Body of pancreas (tissue), 4 donors: ENCODE data around the gene NKAIN2. TPM values are rescaled to one million over a fixed set of nuclear protein-coding genes. Genes with fewer than 3 reads are reported as not detected.

ENCODE experiments used
- ATAC-seq: fragments of 150-250 bp; one replicate; pipeline ENCODE4 v1.9.1; 2016
- DNase-seq, 4 donors: peaks; one replicate each; pipeline ENCODE4 v3.0.0-alpha.2; 2019
- H3K27ac ChIP-seq, 4 donors: fragments of 200-600 bp; sonication (generic); 1 replicate in 3 of 4; 2 replicates in 1 of 4; pipeline versions ENCODE4 v1.5.1 to v1.6.1; 2016 to 2019; ENCODE audit warnings: mild to moderate bottlenecking in 1 of 4, mixed read lengths in 1 of 4, moderate library complexity in 1 of 4
- H3K27me3 ChIP-seq, 2 donors: fragments of 200-600 bp; sonication (generic); one replicate each; pipeline ENCODE4 v1.6.0; 2016; ENCODE audit warnings: mild to moderate bottlenecking in 1 of 2
- H3K36me3 ChIP-seq, 2 donors: fragments of 200-600 bp; sonication (generic); replicated peaks in 1 of 2; 2 replicates each; pipeline ENCODE4 v1.5.1; 2016; ENCODE audit warnings: low read depth in 2 of 2; ENCODE audit not compliant: insufficient read depth in 1 of 2
- H3K4me1 ChIP-seq: fragments of 200-600 bp; sonication (generic); one replicate; pipeline ENCODE4 v1.6.0; 2016
- H3K4me3 ChIP-seq, 2 donors: fragments of 200-600 bp; sonication (generic); 1 replicate in 1 of 2; 2 replicates in 1 of 2; pipeline ENCODE4 v1.5.1; 2016 to 2019
- H3K9me3 ChIP-seq, 3 donors: fragments of 200-600 bp; sonication (generic); 1 replicate in 2 of 3; 2 replicates in 1 of 3; pipeline ENCODE4 v1.5.1; 2016
- CTCF ChIP-seq, 7 experiments: fragments of 450-650 bp in 4 of 7; fragments of 200-600 bp in 3 of 7; sonication (generic) in 3 of 7; IDR thresholded peaks; one replicate each; pipeline ENCODE4 v1.5.1; 2016 to 2019; ENCODE audit warnings: antibody characterized with exemption in 7 of 7
- POLR2A ChIP-seq, 3 donors: fragments of 450-650 bp; IDR thresholded peaks; one replicate each; pipeline ENCODE4 v1.6.1; 2016; ENCODE audit warnings: antibody characterized with exemption in 3 of 3, mild to moderate bottlenecking in 2 of 3
- WGBS, 2 donors: methylation state at CpG; one replicate each; pipeline ENCODE4 v1.1.5; 2017; 5-methylcytosine and 5-hydroxymethylcytosine counted together
- intact Hi-C: fragments of 100-400 bp; cut with DNase I; formaldehyde crosslinking; loops from one replicate; pipeline ENCODE4 v1.15.1; 2023
- total RNA-seq, 2 donors: library from RNA; depleted of rRNA; stranded (reverse); fragments of >200 nt; gene quantifications; one replicate each; pipeline ENCODE4 v1.1.0, GENCODE V29; 2016

Gene NKAIN2
- total RNA-seq, 2 donors from 2014 or later, result not detected

GRCh38 chr6:124002377-124003081 lies 198.9 kb downstream of the NKAIN2 start:
- no peaks in the 10 kb centered on the region for H3K9me3 ChIP-seq
- H3K27me3 ChIP-seq, result no peaks in the 10 kb centered on the region
- DNase-seq (no peak), ATAC-seq (no peak)
- no peak overlapping the region for H3K27ac ChIP-seq
- H3K4me1 ChIP-seq, result no peaks in the 10 kb centered on the region
- intact Hi-C loops, result no loop called here
- no peaks in the 10 kb centered on the region for H3K36me3 ChIP-seq
- TF ChIP-seq POLR2A (IDR thresholded peaks at IDR 0.05) (no peak), CTCF (IDR thresholded peaks at IDR 0.05) (no peak)
- WGBS, 2 donors, result 71 to 75% methylated on average over 4 of the region's 4 CpGs
- H3K4me3 ChIP-seq, result no peak overlapping the region

- no peaks in the 10 kb centered on the region for H3K36me3 ChIP-seq
Measured at GRCh38 chr6:124007266-124007665, 203.6 kb downstream of the NKAIN2 start.

GRCh38 chr6:124008000-124008987 lies 204.6 kb downstream of the NKAIN2 start:
- H3K27ac ChIP-seq, result no peak overlapping the region
- ATAC-seq, result no peak
- H3K9me3 ChIP-seq, result no peaks in the 10 kb centered on the region
- no peaks in the 10 kb centered on the region for H3K36me3 ChIP-seq
- 27% methylated on average over 10 of the region's 10 CpGs for WGBS, 2 donors
- H3K27me3 ChIP-seq, result no peaks in the 10 kb centered on the region
- no peak overlapping the region for H3K4me3 ChIP-seq
- intact Hi-C loops, result no loop called here
- no peak for TF ChIP-seq POLR2A (IDR thresholded peaks at IDR 0.05)
- TF ChIP-seq CTCF (IDR thresholded peaks at IDR 0.05), result no peak
- H3K4me1 ChIP-seq, result no peaks in the 10 kb centered on the region
- DNase-seq, result no peak

More at GRCh38 chr6:124007266-124007665, 203.6 kb downstream of the NKAIN2 start:
- no peak for DNase-seq
- Histone ChIP-seq H3K4me3 (no peak overlapping the region), H3K9me3 (no peaks in the 10 kb centered on the region), H3K27me3 (no peaks in the 10 kb centered on the region), H3K27ac (no peak overlapping the region), H3K4me1 (no peaks in the 10 kb centered on the region)
- TF ChIP-seq CTCF (IDR thresholded peaks at IDR 0.05), result no peak
- no peak for ATAC-seq
- intact Hi-C loops, result no loop called here

GRCh38 chr6:124008988-124009765 lies 205.5 kb downstream of the NKAIN2 start:
- WGBS, 2 donors, result 72 to 77% methylated on average over 6 of the region's 6 CpGs
- no peak overlapping the region for H3K4me3 ChIP-seq
- no peak for ATAC-seq
- no peak for TF ChIP-seq POLR2A (IDR thresholded peaks at IDR 0.05)
- TF ChIP-seq CTCF (IDR thresholded peaks at IDR 0.05), result no peak
- intact Hi-C loops, result no loop called here
- no peak overlapping the region for H3K27ac ChIP-seq
- H3K4me1 ChIP-seq, result no peaks in the 10 kb centered on the region
- DNase-seq, result no peak
- no peaks in the 10 kb centered on the region for H3K36me3 ChIP-seq
- H3K9me3 ChIP-seq, result no peaks in the 10 kb centered on the region
- no peaks in the 10 kb centered on the region for H3K27me3 ChIP-seq
